ENCODE results near the gene C1RL.

DNA sequence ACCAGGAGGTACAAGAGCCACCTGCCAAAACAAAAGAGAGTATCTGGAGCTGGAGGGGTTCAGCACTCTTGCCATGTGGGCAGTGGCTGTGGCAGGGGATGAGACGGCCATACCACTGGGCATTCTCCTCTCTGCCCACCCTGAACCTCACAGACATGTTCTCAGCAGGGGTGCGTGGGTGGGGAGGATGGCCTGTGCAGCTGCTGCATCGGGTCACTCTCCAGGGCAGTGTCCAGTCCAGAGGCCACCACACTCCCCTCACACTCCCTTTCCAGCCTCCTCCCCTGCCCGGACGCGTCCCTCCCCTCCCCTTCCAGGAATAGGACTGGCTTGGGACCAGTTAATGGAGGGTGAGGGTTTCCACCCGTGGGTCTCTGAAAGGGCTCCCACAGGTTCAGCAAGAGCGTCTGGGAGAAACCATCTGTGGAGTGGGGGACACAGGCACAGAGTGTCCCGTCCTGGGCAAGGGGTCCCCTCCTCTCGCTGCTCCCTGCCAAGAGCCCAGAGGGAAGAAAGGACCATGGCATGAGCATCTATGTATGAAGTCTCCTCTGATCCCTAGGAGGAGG, 17.3 kb downstream of the C1RL start:
- TF ChIP-seq, protein P1, sequence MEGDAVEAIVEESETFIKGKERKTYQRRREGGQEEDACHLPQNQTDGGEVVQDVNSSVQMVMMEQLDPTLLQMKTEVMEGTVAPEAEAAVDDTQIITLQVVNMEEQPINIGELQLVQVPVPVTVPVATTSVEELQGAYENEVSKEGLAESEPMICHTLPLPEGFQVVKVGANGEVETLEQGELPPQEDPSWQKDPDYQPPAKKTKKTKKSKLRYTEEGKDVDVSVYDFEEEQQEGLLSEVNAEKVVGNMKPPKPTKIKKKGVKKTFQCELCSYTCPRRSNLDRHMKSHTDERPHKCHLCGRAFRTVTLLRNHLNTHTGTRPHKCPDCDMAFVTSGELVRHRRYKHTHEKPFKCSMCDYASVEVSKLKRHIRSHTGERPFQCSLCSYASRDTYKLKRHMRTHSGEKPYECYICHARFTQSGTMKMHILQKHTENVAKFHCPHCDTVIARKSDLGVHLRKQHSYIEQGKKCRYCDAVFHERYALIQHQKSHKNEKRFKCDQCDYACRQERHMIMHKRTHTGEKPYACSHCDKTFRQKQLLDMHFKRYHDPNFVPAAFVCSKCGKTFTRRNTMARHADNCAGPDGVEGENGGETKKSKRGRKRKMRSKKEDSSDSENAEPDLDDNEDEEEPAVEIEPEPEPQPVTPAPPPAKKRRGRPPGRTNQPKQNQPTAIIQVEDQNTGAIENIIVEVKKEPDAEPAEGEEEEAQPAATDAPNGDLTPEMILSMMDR (IDR thresholded peaks at IDR 0.05) = no peak
- TF ChIP-seq EP300 (IDR thresholded peaks at IDR 0.05; ENCODE audit: low read depth) (no peak), POLR2A (IDR thresholded peaks at IDR 0.05) (no peak)
